ENCODE measurements around the gene GUK1. TPM values are rescaled to one million over a fixed set of nuclear protein-coding genes. Genes with fewer than 3 reads are reported as not detected.

Gene GUK1
- total RNA-seq, 6 experiments from 2014 or later: 215 to 313 (median 247) TPM

DNA sequence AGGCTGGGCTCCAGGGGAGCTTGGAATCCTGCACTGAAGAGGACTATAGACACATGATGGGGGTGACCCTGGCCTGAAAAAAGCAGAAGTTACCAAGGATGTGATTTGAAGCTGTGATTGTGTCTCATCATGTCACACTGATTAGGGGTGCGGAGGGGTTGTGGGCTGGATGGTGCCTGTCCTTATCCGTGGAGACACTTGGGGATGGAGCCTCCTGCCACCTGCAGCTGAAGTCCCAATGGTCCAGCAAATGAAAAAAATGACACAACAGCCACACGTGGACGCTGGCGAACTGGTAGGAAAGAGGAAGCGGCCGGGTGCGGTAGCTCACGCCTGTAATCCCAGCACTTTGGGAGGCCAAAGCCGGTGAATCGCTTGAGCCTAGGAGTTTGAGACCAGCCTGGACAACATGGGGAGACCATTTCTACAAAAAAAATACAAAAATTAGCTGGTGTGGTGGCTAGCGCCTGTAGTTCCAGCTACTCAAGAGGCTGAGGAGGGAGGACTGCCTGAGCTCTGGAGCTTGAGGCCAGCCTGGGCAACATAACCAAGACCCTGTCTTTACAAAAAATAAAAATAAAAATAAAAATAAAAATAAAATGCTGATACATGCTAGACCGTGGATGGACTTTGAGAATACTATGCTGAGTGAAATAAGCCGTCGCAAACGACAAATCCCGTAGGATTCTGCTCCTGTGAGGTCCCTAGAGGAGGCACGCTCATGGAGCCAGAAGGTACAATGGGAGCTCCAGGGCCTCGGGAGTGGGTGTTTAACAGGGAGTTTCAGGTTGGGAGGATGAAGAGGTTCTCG is 24.7 kb downstream of the GUK1 start:
- H3K9me3 Mint-ChIP-seq: no peaks in the 10 kb centered on the region
- no peak for DNase-seq
- H3K27me3 Mint-ChIP-seq (ENCODE audit: insufficient read depth): peaks cover 1% of the 10 kb centered on the region; the same call in 1 of the 2 replicates
- peak overlapping the region; percentile 89 for H3K27ac Mint-ChIP-seq
- TF ChIP-seq, protein P1, sequence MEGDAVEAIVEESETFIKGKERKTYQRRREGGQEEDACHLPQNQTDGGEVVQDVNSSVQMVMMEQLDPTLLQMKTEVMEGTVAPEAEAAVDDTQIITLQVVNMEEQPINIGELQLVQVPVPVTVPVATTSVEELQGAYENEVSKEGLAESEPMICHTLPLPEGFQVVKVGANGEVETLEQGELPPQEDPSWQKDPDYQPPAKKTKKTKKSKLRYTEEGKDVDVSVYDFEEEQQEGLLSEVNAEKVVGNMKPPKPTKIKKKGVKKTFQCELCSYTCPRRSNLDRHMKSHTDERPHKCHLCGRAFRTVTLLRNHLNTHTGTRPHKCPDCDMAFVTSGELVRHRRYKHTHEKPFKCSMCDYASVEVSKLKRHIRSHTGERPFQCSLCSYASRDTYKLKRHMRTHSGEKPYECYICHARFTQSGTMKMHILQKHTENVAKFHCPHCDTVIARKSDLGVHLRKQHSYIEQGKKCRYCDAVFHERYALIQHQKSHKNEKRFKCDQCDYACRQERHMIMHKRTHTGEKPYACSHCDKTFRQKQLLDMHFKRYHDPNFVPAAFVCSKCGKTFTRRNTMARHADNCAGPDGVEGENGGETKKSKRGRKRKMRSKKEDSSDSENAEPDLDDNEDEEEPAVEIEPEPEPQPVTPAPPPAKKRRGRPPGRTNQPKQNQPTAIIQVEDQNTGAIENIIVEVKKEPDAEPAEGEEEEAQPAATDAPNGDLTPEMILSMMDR (IDR thresholded peaks at IDR 0.05): no peak
- H3K36me3 Mint-ChIP-seq (ENCODE audit: low read depth): 0 out of 2 replicates have a peak, but pooled peaks cover 6% of the 10 kb centered on the region
- peaks cover 27% of the 10 kb centered on the region for H3K4me1 Mint-ChIP-seq (ENCODE audit: low read depth)
- peak overlapping the region; percentile 90 for H3K4me3 Mint-ChIP-seq

DNA sequence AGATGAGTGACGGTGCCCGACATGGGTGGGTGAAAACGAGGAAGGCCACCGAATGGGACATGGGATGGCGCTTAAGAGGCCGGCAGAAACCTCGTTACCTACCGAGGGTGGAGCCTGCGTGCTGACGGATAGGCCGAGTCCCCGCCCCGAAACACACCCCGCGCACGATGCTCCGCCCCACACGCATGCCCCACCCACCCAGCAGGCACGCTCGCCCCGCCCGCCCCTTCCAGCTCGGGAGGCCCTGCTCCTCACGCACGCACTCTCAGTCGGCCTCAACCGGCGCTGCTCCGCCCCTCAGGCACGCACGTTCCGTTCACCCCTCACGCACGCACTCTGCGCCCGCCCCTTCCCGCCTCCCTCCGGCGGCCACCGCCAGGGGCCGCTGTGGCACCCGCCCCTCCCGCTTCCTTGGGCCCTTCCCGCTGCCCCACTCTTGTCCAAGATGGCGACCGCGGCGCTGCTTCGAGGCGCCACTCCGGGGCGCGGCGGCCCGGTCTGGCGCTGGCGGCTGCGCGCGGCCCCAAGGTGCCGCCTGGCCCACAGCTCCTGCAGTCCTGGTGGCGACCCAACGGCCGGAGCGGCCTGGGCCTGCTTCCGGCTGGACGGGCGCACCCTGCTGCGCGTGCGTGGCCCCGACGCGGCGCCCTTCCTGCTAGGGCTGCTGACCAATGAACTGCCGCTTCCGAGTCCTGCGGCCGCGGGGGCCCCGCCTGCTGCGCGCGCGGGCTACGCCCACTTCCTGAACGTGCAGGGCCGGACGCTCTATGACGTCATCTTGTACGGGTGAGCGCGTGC is 25.5 kb downstream of the GUK1 start, which contains the start of gene IBA57:
IBA57 (plus strand) TSS at position 433 of the 798 bp plus-strand sequence; CDS start at position 446, 13 bp downstream.
- Mint-ChIP-seq H3K36me3 (ENCODE audit: low read depth) (0 out of 2 replicates have a peak, but pooled peaks cover 6% of the 10 kb centered on the region), H3K27me3 (ENCODE audit: insufficient read depth) (peaks cover 1% of the 10 kb centered on the region; the same call in 1 of the 2 replicates), H3K9me3 (no peaks in the 10 kb centered on the region), H3K4me3 (peak within 1 kb of the TSS; percentile 90), H3K4me1 (ENCODE audit: low read depth) (peaks cover 27% of the 10 kb centered on the region), H3K27ac (peak within 1 kb of the TSS; percentile 89)
- DNase-seq: peak; percentile 99
- TF ChIP-seq, protein P1 (IDR thresholded peaks at IDR 0.05): peak; percentile 95

DNA sequence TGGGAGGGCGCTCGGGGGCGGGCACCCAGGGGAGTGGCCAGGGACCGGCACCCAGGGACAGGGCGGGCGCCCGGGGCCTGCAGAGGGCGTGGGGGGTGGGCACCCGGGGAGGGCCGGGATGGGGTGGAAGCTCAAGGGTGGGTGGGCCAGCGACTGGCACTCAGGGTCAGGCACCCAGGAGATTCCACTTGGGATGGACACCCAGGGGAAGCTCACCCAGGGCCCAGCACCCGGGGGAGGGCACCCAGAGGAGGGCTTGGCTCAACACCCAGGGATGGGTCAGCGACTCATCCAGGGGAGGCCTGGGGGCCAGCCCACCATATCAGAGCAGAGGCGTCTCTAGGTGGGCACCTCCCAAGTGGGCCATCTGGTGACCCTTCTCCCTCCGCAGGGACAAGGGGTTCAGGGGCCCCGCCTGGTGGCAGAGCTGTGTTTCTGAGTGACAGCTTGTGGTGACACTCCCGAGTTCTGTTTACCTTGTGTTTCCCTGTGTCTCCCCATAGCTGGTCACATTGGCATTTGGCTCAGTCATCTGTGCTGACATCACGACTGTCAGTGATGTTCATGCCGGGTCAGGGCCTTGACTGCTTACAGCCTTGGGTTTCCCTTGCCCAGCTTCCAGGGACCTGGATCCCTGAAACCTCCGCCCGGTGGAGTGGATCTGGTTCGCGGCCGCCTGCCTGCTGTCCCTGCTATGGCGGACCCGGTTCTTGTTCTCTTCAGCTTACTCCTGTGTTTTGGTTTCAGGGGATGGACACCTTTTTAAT is 26.3 kb downstream of the GUK1 start:
- TF ChIP-seq, protein P1 (IDR thresholded peaks at IDR 0.05): peak; percentile 16; the same call in 1 of the 2 replicates
- Mint-ChIP-seq H3K27me3 (ENCODE audit: insufficient read depth) (peaks cover 1% of the 10 kb centered on the region; the same call in 1 of the 2 replicates), H3K27ac (peak overlapping the region; percentile 88), H3K4me1 (ENCODE audit: low read depth) (peaks cover 26% of the 10 kb centered on the region), H3K4me3 (peak overlapping the region; percentile 79), H3K36me3 (ENCODE audit: low read depth) (0 out of 2 replicates have a peak, but pooled peaks cover 6% of the 10 kb centered on the region), H3K9me3 (no peaks in the 10 kb centered on the region)
- peak; percentile 87 for DNase-seq

- H3K4me1 Mint-ChIP-seq (ENCODE audit: low read depth): peaks cover 21% of the 10 kb centered on the region
- no peaks in the 10 kb centered on the region for H3K9me3 Mint-ChIP-seq
- H3K36me3 Mint-ChIP-seq (ENCODE audit: low read depth): 0 out of 2 replicates have a peak, but pooled peaks cover 6% of the 10 kb centered on the region
- TF ChIP-seq, protein P1 (IDR thresholded peaks at IDR 0.05): no peak
- no peak overlapping the region for H3K4me3 Mint-ChIP-seq
- no peak overlapping the region for H3K27ac Mint-ChIP-seq
- DNase-seq: no peak
- peaks cover 1% of the 10 kb centered on the region; the same call in 1 of the 2 replicates for H3K27me3 Mint-ChIP-seq (ENCODE audit: insufficient read depth)
These were observed 28.6 kb downstream of the GUK1 start for GRCh38 chr1:228168563-228169270.

All from HFFc6 (cell line).